Measurements from ENCODE around the gene DAPK1.

DNA sequence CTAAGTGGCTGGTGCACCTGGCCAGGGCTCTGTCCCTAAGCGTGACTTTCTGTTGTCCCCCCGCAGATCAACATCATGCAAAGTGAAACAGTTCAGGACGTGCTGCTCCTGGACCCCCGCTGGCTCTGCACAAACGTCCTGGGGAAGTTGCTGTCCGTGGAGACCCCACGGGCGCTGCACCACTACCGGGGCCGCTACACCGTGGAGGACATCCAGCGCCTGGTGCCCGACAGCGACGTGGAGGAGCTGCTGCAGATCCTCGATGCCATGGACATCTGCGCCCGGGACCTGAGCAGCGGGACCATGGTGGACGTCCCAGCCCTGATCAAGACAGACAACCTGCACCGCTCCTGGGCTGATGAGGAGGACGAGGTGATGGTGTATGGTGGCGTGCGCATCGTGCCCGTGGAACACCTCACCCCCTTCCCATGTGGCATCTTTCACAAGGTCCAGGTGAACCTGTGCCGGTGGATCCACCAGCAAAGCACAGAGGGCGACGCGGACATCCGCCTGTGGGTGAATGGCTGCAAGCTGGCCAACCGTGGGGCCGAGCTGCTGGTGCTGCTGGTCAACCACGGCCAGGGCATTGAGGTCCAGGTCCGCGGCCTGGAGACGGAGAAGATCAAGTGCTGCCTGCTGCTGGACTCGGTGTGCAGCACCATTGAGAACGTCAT is 208.5 kb downstream of the DAPK1 start:
- TF ChIP-seq, protein P1, sequence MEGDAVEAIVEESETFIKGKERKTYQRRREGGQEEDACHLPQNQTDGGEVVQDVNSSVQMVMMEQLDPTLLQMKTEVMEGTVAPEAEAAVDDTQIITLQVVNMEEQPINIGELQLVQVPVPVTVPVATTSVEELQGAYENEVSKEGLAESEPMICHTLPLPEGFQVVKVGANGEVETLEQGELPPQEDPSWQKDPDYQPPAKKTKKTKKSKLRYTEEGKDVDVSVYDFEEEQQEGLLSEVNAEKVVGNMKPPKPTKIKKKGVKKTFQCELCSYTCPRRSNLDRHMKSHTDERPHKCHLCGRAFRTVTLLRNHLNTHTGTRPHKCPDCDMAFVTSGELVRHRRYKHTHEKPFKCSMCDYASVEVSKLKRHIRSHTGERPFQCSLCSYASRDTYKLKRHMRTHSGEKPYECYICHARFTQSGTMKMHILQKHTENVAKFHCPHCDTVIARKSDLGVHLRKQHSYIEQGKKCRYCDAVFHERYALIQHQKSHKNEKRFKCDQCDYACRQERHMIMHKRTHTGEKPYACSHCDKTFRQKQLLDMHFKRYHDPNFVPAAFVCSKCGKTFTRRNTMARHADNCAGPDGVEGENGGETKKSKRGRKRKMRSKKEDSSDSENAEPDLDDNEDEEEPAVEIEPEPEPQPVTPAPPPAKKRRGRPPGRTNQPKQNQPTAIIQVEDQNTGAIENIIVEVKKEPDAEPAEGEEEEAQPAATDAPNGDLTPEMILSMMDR (IDR thresholded peaks at IDR 0.05), result no peak
- TF ChIP-seq POLR2A (IDR thresholded peaks at IDR 0.05), result no peak
